Ishikawa (cell line): ENCODE results near the gene INSYN2A.

Source experiments
- CREB1 ChIP-seq: IDR thresholded peaks from 2 replicates; pipeline ENCODE4 v1.6.1; 2012; ENCODE audit warnings: low read depth
- EGR1 ChIP-seq: IDR thresholded peaks from 2 replicates; pipeline ENCODE4 v1.6.1; 2012
- TAF1 ChIP-seq: IDR thresholded peaks from 2 replicates; pipeline ENCODE4 v1.6.1; 2012; ENCODE audit warnings: low read depth, mild to moderate bottlenecking

GRCh38 chr10:127190427-127190826, 6.0 kb downstream of the INSYN2A start:
- no peak for TF ChIP-seq CREB1
- TF ChIP-seq TAF1, result no peak
- no peak for TF ChIP-seq EGR1
